HG03565 (cell line): Measurements from ENCODE around the gene NOS2.

Source experiments
- ATAC-seq: cut with Tn5 transposase; IDR thresholded peaks from one replicate; pipeline ENCODE4 v1.9.1; 2021; ENCODE audit warnings: mild to moderate bottlenecking, moderate library complexity; ENCODE audit not compliant: unreplicated experiment

NOS2 gene

DNA sequence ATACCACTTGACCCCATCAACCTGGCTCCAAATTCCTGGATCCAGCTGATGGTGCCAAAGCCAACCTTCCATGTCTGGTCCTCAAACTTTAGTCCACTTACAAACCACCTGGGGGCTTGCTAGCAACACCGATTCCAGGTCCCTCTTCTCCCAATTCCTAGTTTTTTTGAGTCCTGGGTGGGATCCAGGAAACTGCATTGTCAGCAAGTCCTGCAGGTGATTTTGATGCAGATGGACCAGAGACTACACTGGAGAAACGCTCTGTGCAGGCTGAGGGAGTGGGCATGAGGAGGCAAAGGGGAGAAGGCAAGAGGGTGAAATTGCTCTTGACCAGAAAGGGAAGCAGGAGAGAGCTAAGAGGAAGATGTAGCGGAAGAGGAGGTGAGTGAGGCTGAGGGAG, 21.0 kb upstream of the NOS2 start:
- ATAC-seq, result no peak

DNA sequence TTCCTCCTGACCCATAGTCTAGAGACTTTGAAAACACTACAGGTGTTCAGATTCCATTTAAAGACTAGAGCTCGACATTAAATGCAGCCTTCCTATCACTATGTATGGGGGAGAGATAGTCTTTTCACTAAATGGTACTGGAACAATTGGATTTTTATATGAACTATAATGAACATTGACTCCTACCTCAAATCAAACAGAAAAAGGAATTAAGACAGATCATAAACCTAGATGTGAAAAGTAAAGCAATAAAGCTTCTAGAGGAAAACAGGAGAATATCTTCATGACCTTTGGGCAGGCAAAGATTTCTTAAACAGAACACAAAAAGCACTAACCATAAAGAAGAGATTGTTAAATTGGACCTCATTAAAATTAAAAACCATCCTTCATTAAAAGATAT, 18.8 kb upstream of the NOS2 start:
- ATAC-seq, result no peak

DNA sequence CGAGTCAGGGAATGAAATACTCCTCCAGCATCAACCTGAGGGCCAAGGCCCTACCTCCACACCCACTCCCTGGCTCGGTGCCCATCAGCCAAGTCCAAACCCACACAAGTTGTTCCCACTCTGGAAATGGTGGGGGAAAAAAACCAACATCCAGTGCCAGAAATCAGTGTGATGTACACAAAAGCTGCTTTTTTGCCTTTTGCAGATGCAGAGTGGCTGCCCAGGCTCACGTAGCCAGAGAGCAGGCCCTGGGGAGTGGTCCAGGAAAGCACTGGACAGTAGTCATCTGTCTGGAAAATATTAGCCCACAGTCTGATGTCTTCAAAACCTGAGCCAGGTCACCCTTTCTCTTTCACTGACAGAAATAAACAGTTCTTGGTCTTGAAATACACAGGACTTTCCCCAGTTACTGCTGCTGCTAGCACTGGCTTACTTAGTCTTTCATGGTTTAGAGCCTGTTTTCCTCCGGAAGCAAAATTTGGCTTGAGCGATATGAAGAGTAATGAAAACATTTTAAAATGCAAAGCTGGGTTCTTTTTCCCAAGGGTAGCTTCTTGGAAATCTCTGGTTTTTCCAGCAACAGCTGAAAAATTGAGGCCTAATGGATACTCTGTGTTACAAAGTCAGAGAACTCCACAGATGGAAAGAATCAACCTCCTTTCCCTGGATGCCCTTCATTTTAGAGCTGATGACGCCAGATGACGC, 18.2 kb upstream of the NOS2 start:
- ATAC-seq, result no peak

- ATAC-seq, result no peak
These were observed 17.4 kb upstream of the NOS2 start for GRCh38 chr17:27817731-27818130.

- ATAC-seq, result no peak
These were observed 16.6 kb upstream of the NOS2 start for GRCh38 chr17:27816946-27817345.

DNA sequence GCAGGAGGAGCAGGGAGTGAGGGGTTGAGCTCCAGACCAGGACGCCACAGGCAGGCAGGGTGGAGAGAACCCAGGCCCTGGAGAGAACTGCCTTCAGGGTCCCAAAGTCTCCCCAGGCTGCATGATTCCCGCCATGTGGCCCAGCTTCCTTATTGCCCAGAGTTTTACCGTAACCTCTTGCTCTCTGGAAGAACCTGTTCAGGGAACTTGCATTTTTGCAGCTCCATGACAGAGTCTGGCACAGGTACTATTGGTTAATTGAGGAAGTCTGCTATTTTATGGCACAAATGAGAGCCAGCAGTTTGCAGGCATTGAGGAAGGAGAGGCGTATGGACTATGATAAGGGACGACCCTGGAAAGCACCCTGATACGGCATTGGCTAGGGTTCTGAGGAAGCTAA, 11.6 kb upstream of the NOS2 start:
- ATAC-seq, result no peak

GRCh38 chr17:27810902-27811557, 10.7 kb upstream of the NOS2 start:
- no peak for ATAC-seq

GRCh38 chr17:27810211-27810901, 10.0 kb upstream of the NOS2 start:
- peak; percentile 38 for ATAC-seq

DNA sequence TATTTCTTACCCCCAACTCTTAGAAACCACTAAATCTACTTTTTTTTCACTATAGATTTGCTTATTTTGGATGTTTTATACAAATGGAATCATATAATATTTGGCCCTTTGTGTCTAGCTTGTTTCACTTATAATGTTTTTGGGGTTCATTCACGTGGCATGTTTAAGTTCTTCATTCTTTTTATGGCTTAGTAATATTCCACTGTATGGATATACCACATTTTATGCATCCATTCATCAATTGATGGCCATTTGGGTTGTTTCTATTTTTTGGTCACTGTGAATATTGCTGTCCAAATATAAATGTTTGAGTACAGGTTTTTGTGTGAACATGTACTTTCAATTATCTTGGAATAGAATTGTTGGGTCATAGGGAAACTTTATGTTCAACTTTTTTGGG, 9.2 kb upstream of the NOS2 start:
- ATAC-seq, result no peak

DNA sequence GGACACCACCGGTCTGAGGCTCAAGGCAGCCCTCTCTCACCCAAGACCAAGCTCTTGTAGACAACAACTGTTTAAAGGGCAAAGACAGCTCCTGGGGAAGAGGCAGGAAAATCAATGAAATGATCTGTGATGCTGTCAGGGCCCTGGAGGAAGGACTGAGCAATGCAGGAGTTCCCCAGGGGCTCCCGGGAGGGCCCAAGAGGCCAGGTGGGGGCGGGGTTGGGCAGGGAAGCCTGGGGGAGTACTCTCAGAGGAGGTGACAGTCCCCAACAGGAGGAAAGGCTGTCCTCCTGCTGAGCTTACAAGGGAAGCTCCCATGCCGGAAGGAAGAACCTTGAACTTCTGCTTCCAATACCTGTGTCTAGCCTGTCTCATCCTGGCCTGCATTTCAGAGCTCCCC, 8.3 kb upstream of the NOS2 start:
- ATAC-seq, result no peak

DNA sequence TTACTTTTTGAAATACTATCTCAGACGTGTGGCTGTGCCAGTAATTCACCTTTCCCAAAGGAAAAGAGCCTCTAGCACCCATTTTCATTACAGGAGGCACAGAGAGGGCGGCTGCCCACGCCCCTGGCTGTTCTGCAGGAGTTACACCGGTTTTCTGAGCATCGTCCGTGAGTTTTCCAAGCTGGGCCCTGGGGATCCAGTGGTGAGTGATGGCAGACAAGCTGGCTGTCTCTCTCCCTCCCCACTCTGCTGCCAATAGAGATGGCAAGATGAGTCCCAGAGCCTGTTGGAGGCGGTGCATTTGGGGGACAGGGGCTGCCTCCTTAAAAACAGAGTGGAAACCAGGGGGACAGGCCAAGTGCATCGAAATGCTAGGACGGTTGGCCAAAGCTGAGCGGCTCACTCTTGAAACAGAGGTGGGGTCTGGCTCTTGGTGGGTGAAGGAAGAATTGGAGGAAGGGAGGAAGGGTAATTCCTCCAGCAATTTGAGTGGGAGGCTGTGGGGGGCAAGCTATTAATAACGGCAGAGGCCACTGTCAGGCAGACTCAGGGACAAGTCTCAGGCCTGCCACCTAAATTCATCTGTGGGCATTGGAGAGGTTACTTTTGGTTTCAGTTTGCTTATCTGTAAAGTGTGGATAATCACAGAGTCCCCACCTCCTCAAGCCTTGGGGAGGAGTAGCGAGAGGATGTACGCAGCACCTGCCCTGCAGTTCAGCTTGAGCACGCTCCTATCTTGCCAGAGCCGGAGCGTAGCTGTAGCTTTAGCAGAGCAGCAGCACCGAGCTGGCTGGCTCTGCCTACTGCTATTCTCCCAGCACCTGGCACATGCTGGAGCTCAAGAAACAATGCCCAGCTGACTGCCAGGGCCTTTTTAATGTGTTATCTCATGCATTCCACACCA, 7.5 kb upstream of the NOS2 start:
- ATAC-seq, result peak; percentile 62

DNA sequence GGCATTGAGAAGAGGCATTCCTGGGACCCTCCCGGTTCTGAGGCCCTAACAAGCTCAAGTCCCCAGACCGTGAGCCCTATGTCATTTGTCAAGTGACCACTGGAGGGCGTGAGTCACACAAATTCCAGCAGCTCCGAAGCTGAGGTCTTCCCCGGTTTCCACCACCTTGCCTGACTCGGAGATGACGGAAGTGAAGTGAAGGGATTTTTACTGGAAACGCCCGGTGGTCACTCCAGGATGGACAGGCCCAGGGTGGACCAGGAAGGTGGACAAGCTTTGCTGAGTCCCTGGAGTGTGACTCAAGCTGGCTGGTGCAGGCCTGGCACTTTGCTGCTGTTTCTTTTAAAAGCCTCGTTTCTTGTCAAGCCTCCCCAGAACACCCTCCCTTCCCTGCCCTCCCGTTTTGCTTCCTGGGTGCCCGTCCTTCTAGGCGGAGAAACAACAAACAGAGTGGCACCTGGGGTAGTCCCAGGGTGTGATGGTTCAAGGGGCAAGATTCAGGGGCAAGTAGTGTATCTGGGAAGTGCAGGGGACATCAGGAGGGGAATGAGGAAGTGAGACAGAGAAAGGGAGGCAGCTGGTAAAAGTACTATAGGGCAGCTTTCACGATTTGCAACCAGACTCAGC, 5.3 kb upstream of the NOS2 start:
- ATAC-seq, result peak; percentile 32

DNA sequence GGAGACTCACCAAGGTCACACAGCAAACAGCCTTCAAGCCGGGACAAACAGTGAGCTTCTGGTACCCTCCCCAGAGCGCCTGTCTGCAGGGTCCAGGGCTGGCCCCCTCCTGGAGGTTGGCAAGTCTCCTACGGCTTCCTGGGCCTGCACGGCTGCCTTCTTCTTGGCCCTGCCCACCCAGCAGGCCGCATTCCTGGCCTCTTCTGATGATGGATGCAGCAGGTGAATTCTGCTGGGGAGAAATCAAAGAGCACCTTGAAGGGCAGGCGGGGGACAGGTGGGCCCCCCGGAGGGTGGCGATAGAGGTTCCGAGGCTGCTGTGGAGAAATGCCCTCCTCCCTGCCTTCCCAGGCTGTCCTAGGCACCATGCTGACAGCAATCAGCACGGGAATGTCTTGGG, 3.8 kb upstream of the NOS2 start:
- ATAC-seq, result no peak

- ATAC-seq, result no peak
These were observed 2.8 kb upstream of the NOS2 start for GRCh38 chr17:27802962-27803680.

- no peak for ATAC-seq
These were observed 1.7 kb upstream of the NOS2 start for GRCh38 chr17:27802033-27802432.

GRCh38 chr17:27798376-27798775, 2.0 kb downstream of the NOS2 start:
- no peak for ATAC-seq

DNA sequence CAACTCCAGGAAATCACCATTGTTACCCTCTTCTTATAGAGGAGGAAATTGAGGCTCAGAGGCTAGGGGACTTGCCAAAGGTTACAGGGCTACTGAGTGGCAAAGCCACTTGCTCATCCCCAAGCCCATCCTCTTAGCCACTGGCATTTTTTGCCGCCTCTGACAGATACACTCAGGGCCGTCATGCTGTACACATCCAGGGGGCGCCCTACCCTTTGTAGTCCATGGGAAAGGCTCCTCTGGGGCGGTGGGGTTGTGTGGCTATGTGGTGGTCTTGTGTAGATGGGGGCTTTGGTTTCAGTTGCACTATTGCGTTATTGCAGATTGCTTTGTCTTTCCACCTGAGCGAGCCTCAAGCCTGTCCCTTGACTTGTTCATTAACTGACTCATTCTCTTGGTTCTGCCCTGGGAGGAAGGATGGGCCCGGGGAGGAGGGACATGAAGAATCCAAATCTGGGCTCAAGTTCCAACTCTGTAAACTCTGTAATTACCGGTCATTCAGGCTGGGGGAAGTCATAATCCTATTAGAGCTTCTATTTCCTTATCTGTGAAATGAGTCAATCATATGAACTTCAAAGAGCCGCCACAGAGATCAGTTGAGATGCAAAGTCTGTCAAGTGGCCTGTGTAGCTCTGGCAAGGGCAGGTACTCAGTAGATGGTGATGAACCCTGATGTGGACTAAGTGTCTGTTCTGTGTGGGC, 2.8 kb downstream of the NOS2 start:
- ATAC-seq, result no peak

- no peak for ATAC-seq
These were observed 6.3 kb downstream of the NOS2 start for GRCh38 chr17:27793906-27794569.
